GM12892 (cell line): ENCODE results near the gene MTUS2.

ENCODE experiments used
- POLR2A ChIP-seq: IDR thresholded peaks from 2 replicates; pipeline ENCODE4 v1.6.1; 2011; ENCODE audit warnings: low read depth, low read length, control low read depth
- POLR2AphosphoS5 ChIP-seq: IDR thresholded peaks from 2 replicates; pipeline ENCODE4 v1.6.1; 2011; ENCODE audit warnings: low read depth, low read length, control low read depth

- TF ChIP-seq POLR2A (no peak), POLR2AphosphoS5 (no peak)
Measured at GRCh38 chr13:29162638-29163235, 342.6 kb downstream of the MTUS2 start.
